Activated naive CD8-positive, alpha-beta T cell treated with anti-CD3 and anti-CD28 coated beads, Interleukin-2, amount 50 U/mL, for 16 hours (primary cell): Measurements from ENCODE around the gene DZIP1L.
"Not testable (repeated sequence)": the region's sequence is repeated elsewhere in the genome, so short reads cannot be mapped to it uniquely, and the experiment has no call there.

Experiments
- DNase-seq: peaks from one replicate; pipeline ENCODE4 v3.0.0-alpha.2; 2020; ENCODE audit warnings: low read depth, low spot score

The DZIP1L gene

GRCh38 chr3:138114431-138114918 is 933 bp downstream of the DZIP1L start:
- no peak for DNase-seq

GRCh38 chr3:138113326-138113725 is 2.1 kb downstream of the DZIP1L start:
- DNase-seq = no peak

GRCh38 chr3:138112362-138112761 is 3.0 kb downstream of the DZIP1L start:
- DNase-seq = no peak

- DNase-seq = no peak
Observed at GRCh38 chr3:138105598-138105997, 9.8 kb downstream of the DZIP1L start.

- no peak for DNase-seq
Observed at GRCh38 chr3:138103466-138103865, 11.9 kb downstream of the DZIP1L start.

- not testable (repeated sequence) for DNase-seq
Observed at GRCh38 chr3:138101351-138101940, 14.0 kb downstream of the DZIP1L start.

GRCh38 chr3:138099417-138099816 is 16.0 kb downstream of the DZIP1L start:
- DNase-seq = no peak

GRCh38 chr3:138097192-138098172 is 17.9 kb downstream of the DZIP1L start:
- no peak for DNase-seq

GRCh38 chr3:138093721-138094120 is 21.7 kb downstream of the DZIP1L start:
- DNase-seq = no peak

- DNase-seq = no peak
Observed at GRCh38 chr3:138092023-138092422, 23.4 kb downstream of the DZIP1L start.

GRCh38 chr3:138089091-138089490 is 26.3 kb downstream of the DZIP1L start:
- no peak for DNase-seq

- not testable (repeated sequence) for DNase-seq
Observed at GRCh38 chr3:138085745-138086144, 29.7 kb downstream of the DZIP1L start.

GRCh38 chr3:138084196-138084595 is 31.2 kb downstream of the DZIP1L start:
- no peak for DNase-seq

GRCh38 chr3:138082992-138083386 is 32.4 kb downstream of the DZIP1L start:
- DNase-seq = no peak

- no peak for DNase-seq
Observed at GRCh38 chr3:138082085-138082991, 33.1 kb downstream of the DZIP1L start.

- DNase-seq = no peak
Observed at GRCh38 chr3:138081371-138082084, 33.9 kb downstream of the DZIP1L start.

GRCh38 chr3:138079901-138080300 is 35.5 kb downstream of the DZIP1L start:
- DNase-seq = no peak

GRCh38 chr3:138078901-138079344 is 36.5 kb downstream of the DZIP1L start:
- no peak for DNase-seq

- no peak for DNase-seq
Observed at GRCh38 chr3:138078096-138078495, 37.3 kb downstream of the DZIP1L start.

- DNase-seq = no peak
Observed at GRCh38 chr3:138072796-138073195, 42.6 kb downstream of the DZIP1L start.

- DNase-seq = no peak
Observed at GRCh38 chr3:138070006-138070405, 45.4 kb downstream of the DZIP1L start.
